ENCODE measurements around the gene RAB15.

Gene RAB15

DNA sequence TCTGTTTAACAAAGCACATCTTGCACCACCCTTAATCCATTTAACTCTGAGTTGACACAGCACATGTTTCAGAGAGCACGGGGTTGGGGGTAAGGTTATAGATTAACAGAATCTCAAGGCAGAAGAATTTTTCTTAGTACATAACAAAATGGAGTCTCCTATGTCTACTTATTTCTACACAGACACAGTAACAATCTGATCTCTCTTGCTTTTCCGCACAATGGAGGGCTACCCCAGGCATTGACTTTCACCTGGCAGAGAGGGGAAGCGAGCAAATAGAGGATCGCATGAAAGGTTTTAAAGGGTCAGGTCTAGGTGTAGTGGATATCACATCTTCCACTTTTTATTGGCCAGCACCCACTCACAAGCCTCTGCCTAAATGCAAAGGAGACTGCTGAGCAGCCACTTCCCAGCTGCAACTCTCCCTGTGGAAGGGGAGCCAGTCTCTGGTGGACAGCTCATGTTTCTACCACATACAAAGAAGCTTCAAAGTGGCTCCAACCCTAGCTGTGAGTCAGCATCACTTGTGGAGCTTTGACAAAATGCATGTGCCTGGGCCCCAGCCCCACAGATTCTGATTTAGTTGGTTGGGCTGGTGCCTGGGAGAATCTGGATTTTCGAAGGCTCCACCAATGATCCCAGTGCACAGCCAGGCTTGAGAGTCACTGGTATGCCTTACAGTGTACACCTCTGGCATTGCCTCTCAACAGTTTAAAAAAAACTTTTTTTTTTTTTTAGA lies 7.4 kb upstream of the RAB15 start:
- H3K27ac ChIP-seq (ENCODE audit: low read length), result no peak overlapping the region
- H3K36me3 ChIP-seq (ENCODE audit: insufficient read depth, low read length), result no peaks in the 10 kb centered on the region
- H4K20me1 ChIP-seq (ENCODE audit: insufficient read depth, low read length), result no peaks in the 10 kb centered on the region
- H3K4me1 ChIP-seq (ENCODE audit: insufficient read depth, low read length), result peaks cover 4% of the 10 kb centered on the region
- H3K4me2 ChIP-seq (ENCODE audit: insufficient read depth, low read length), result no peak overlapping the region
- TF ChIP-seq, protein P1, sequence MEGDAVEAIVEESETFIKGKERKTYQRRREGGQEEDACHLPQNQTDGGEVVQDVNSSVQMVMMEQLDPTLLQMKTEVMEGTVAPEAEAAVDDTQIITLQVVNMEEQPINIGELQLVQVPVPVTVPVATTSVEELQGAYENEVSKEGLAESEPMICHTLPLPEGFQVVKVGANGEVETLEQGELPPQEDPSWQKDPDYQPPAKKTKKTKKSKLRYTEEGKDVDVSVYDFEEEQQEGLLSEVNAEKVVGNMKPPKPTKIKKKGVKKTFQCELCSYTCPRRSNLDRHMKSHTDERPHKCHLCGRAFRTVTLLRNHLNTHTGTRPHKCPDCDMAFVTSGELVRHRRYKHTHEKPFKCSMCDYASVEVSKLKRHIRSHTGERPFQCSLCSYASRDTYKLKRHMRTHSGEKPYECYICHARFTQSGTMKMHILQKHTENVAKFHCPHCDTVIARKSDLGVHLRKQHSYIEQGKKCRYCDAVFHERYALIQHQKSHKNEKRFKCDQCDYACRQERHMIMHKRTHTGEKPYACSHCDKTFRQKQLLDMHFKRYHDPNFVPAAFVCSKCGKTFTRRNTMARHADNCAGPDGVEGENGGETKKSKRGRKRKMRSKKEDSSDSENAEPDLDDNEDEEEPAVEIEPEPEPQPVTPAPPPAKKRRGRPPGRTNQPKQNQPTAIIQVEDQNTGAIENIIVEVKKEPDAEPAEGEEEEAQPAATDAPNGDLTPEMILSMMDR (IDR thresholded peaks at IDR 0.05; ENCODE audit: borderline replicate concordance, extremely low read depth, low read length, poor library complexity, severe bottlenecking), result no peak
- TF ChIP-seq EZH2 (IDR thresholded peaks at IDR 0.05; ENCODE audit: borderline replicate concordance, low read depth, low read length, severe bottlenecking), result no peak
- no peak for DNase-seq
- H2AFZ ChIP-seq (ENCODE audit: low read depth, low read length), result no peak overlapping the region
- no peak for ATAC-seq (ENCODE audit: insufficient read depth, low read depth)
- no peaks in the 10 kb centered on the region for H3K9me3 ChIP-seq (ENCODE audit: insufficient read depth, low read length, severe bottlenecking)
- no peak overlapping the region for H3K4me3 ChIP-seq (ENCODE audit: low read depth in 1 of 2, low read length in 2 of 2)
- no peak overlapping the region for H3K9ac ChIP-seq (ENCODE audit: low read depth, low read length)
- H3K79me2 ChIP-seq (ENCODE audit: insufficient read depth, low read length), result no peaks in the 10 kb centered on the region
- no peaks in the 10 kb centered on the region for H3K27me3 ChIP-seq (ENCODE audit: insufficient read depth, low read length, poor library complexity)

- no peaks in the 10 kb centered on the region for H3K79me2 ChIP-seq (ENCODE audit: insufficient read depth, low read length)
- H3K27ac ChIP-seq (ENCODE audit: low read length), result no peak overlapping the region
- peaks cover 24% of the 10 kb centered on the region for H3K4me1 ChIP-seq (ENCODE audit: insufficient read depth, low read length)
- H3K27me3 ChIP-seq (ENCODE audit: insufficient read depth, low read length, poor library complexity), result no peaks in the 10 kb centered on the region
- no peak overlapping the region for H3K4me3 ChIP-seq (ENCODE audit: low read depth in 1 of 2, low read length in 2 of 2)
- ATAC-seq (ENCODE audit: insufficient read depth, low read depth), result no peak
- H3K9me3 ChIP-seq (ENCODE audit: insufficient read depth, low read length, severe bottlenecking), result no peaks in the 10 kb centered on the region
- no peak for DNase-seq
- no peak overlapping the region for H3K9ac ChIP-seq (ENCODE audit: low read depth, low read length)
- no peak overlapping the region for H3K4me2 ChIP-seq (ENCODE audit: insufficient read depth, low read length)
- 0 out of 2 replicates have a peak, but pooled peaks cover 7% of the 10 kb centered on the region for H4K20me1 ChIP-seq (ENCODE audit: insufficient read depth, low read length)
- no peak overlapping the region for H2AFZ ChIP-seq (ENCODE audit: low read depth, low read length)
- TF ChIP-seq, protein P1 (IDR thresholded peaks at IDR 0.05; ENCODE audit: borderline replicate concordance, extremely low read depth, low read length, poor library complexity, severe bottlenecking), result no peak
- TF ChIP-seq EZH2 (IDR thresholded peaks at IDR 0.05; ENCODE audit: borderline replicate concordance, low read depth, low read length, severe bottlenecking), result no peak
- no peaks in the 10 kb centered on the region for H3K36me3 ChIP-seq (ENCODE audit: insufficient read depth, low read length)
Observed at GRCh38 chr14:64974563-64974962, 2.4 kb upstream of the RAB15 start.

GRCh38 chr14:64973826-64974225 lies 1.7 kb upstream of the RAB15 start:
- no peaks in the 10 kb centered on the region for H3K36me3 ChIP-seq (ENCODE audit: insufficient read depth, low read length)
- no peaks in the 10 kb centered on the region for H3K27me3 ChIP-seq (ENCODE audit: insufficient read depth, low read length, poor library complexity)
- no peak for DNase-seq
- no peak overlapping the region for H3K9ac ChIP-seq (ENCODE audit: low read depth, low read length)
- H3K27ac ChIP-seq (ENCODE audit: low read length), result no peak overlapping the region
- H4K20me1 ChIP-seq (ENCODE audit: insufficient read depth, low read length), result 0 out of 2 replicates have a peak, but pooled peaks cover 7% of the 10 kb centered on the region
- H3K4me3 ChIP-seq (ENCODE audit: low read depth in 1 of 2, low read length in 2 of 2), result no peak overlapping the region
- no peaks in the 10 kb centered on the region for H3K79me2 ChIP-seq (ENCODE audit: insufficient read depth, low read length)
- no peak overlapping the region for H3K4me2 ChIP-seq (ENCODE audit: insufficient read depth, low read length)
- no peak overlapping the region for H2AFZ ChIP-seq (ENCODE audit: low read depth, low read length)
- TF ChIP-seq, protein P1 (IDR thresholded peaks at IDR 0.05; ENCODE audit: borderline replicate concordance, extremely low read depth, low read length, poor library complexity, severe bottlenecking), result no peak
- TF ChIP-seq EZH2 (IDR thresholded peaks at IDR 0.05; ENCODE audit: borderline replicate concordance, low read depth, low read length, severe bottlenecking), result no peak
- peaks cover 25% of the 10 kb centered on the region for H3K4me1 ChIP-seq (ENCODE audit: insufficient read depth, low read length)
- ATAC-seq (ENCODE audit: insufficient read depth, low read depth), result no peak
- H3K9me3 ChIP-seq (ENCODE audit: insufficient read depth, low read length, severe bottlenecking), result no peaks in the 10 kb centered on the region

All from DND-41 (cell line).